ENCODE measurements around the gene DOCK3.
"Not testable (repeated sequence)": the region's sequence is repeated elsewhere in the genome, so short reads cannot be mapped to it uniquely, and the experiment has no call there.

DOCK3 gene

GRCh38 chr3:50890688-50891344, 216.1 kb downstream of the DOCK3 start:
- no peak for DNase-seq (ENCODE audit: low spot score)

GRCh38 chr3:50901097-50901496, 226.4 kb downstream of the DOCK3 start:
- DNase-seq (ENCODE audit: low spot score), result not testable (repeated sequence)

GRCh38 chr3:50912746-50913145, 238.0 kb downstream of the DOCK3 start:
- no peak for DNase-seq (ENCODE audit: low spot score)

DNA sequence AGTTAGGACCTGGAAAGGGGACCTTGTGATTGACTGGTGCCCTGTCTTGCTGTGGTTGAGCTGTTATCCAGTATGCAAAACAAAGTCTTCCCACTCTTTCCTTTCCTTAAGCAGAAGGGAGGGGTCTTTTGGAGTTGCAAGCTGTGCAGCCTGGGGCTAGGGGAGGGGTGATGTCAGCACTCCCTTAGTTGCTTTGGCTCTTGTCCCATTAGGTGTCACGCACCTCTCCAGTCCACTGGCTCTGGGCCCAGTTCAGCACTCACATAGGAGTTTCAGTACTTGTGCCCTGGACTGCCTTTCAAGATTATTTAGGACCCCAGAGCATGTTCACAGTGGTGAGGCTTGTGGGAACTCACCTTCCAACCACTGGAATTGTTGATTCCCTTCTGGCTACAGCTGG, 238.5 kb downstream of the DOCK3 start:
- no peak for DNase-seq (ENCODE audit: low spot score)

DNA sequence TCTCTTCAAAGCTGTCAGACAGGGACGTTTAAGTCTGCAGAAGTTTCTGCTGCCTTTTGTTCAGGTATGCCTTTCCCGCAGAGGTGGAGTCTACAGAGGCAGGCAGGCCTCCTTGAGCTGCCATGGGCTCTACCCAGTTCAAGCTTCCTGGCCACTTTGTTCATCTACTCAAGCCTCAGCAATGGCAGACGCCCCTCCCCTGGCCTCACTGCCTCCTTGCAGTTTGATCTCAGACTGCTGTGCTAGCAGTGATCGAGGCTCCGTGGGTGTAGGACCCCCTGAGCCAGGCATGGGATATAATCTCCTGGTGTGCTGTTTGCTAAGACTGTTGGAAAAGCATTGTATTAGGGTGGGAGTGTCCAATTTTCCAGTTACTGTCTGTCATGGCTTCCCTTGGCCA, 247.3 kb downstream of the DOCK3 start:
- not testable (repeated sequence) for DNase-seq (ENCODE audit: low spot score)

GRCh38 chr3:50923955-50924354, 249.2 kb downstream of the DOCK3 start:
- no peak for DNase-seq (ENCODE audit: low spot score)

DNA sequence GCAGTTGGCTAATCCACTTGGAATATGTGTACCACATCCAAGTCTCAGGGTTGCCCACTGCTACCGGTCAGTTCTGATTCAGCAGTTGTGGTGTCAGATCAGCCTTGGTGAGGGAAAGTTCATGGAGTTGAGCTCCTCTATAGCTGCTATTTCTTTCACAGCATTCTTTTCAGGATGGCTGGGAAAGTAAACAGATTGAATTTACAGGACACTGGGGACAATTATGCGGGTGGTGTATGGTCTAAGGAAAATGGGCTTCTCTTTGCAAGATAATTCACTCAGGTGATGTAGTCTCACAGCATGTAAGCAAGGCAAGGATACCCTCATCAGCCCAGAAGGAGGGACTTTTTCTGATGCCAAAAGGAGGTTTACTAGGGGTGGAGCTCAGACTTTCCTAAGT, 249.9 kb downstream of the DOCK3 start:
- no peak for DNase-seq (ENCODE audit: low spot score)

DNA sequence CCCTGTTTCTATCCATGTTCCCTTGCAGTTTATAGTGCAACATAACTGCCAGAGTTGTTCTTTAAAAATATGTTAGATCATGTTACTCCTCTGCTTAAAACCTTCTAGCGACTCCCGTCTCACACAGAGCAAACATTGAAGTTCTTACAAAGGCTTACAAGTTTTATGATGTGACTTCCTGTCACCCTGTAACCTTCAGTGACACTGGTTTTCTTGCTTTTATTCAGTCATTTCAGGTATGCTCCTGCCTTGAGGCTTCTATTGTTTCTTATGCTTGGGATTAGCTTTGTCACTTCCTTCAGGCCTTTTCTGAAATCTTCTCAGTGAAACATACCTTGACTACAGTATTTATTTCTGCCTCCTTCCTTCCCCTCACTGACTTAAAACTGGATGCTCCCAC, 252.1 kb downstream of the DOCK3 start:
- DNase-seq (ENCODE audit: low spot score), result no peak

GRCh38 chr3:50930371-50931208, 255.9 kb downstream of the DOCK3 start:
- DNase-seq (ENCODE audit: low spot score), result no peak

- not testable (repeated sequence) for DNase-seq (ENCODE audit: low spot score)
Measured at GRCh38 chr3:50932918-50933317, 258.2 kb downstream of the DOCK3 start.

GRCh38 chr3:50936389-50936788, 261.7 kb downstream of the DOCK3 start:
- no peak for DNase-seq (ENCODE audit: low spot score)

DNA sequence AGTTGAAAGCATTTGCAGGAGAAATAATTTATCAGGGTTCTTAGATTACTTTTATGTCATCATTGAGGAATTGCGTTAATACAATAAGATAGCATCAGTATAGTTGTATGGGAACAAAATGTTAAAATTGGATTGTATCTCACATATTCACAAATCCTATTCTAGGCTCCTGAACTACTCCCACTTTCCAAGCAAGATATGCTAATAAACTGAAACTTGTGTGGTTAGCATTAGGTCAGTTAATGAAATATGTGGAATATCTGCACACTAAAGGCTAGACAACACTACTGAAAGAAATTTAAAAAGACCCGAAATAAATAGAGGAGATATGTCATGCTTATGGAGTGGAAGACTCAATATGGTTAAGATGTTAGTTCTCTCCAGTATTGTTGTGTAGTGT, 272.7 kb downstream of the DOCK3 start:
- DNase-seq (ENCODE audit: low spot score), result no peak

- DNase-seq (ENCODE audit: low spot score), result no peak
Measured at GRCh38 chr3:50950591-50950990, 275.9 kb downstream of the DOCK3 start.

DNA sequence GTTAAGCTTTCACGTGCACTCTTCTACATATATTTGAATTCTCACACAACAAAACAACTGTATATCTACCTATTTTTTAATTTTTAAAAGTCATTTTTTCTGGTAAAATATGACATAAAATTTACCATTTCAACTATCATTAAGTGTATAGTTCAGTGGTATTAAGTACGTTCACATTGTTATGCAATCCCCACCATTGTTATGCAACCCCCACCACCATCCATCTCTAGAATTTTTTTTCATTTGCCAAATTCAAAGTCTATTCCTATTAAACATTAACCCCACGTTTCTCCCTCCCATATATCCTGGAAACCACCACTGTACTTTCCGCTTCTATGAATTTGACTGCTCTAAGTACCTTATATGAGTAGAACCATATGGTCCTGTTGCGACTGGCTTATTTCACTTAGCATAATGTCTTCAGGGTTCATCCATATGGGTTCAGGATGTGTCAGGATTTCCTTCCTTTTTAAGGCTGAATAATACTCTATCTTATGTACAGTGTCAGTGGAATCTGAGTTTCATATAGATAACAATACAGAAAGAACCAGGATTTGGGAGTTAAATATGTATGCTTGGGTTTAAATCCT, 279.2 kb downstream of the DOCK3 start:
- no peak for DNase-seq (ENCODE audit: low spot score)

GRCh38 chr3:50961386-50961785, 286.7 kb downstream of the DOCK3 start:
- DNase-seq (ENCODE audit: low spot score), result no peak

GRCh38 chr3:50971487-50971924, 296.8 kb downstream of the DOCK3 start:
- DNase-seq (ENCODE audit: low spot score), result peak; percentile 75

- DNase-seq (ENCODE audit: low spot score), result no peak
Measured at GRCh38 chr3:50972029-50972428, 297.3 kb downstream of the DOCK3 start.

- not testable (repeated sequence) for DNase-seq (ENCODE audit: low spot score)
Measured at GRCh38 chr3:50978586-50978985, 303.9 kb downstream of the DOCK3 start.

- DNase-seq (ENCODE audit: low spot score), result no peak
Measured at GRCh38 chr3:50978991-50979667, 304.4 kb downstream of the DOCK3 start.

DNA sequence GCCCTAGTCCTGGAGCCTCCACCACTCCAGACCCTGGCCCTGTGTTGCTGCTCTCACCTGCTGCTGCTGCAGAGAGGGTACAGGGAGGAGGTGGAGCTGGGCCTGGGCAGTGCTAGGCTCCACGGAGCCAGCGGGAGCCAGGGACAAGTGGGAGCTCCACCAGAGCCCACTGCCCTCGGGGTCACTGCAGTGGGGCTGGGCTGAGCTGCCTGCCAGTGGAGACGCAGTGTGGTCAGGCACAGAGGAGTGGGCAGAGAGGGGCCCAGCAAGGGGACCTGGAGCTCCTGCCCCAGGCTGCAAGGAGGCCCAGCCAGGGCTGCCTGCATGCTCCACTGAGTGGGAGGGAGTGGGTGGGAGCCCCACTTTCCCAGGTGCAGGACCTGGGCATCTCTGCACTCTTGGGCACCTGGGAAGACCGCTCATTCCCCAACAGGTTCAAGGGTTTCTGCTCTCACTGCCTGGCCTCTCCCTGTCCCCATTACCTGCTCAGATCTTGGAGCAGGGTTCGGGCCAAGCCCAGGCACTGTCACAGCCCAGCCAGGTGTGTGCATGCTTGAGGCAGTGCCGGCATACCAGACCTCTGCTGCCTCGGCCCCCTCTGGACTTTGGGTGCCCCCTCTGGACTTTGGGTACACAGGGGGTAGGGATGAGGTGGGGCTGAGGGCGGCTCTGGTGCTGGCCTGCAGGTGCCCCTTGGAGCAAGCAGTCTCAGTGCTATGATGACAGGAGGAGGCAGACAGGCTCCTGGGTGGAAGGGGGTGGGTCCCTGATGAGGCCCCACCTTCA, 308.0 kb downstream of the DOCK3 start:
- DNase-seq (ENCODE audit: low spot score), result no peak

- DNase-seq (ENCODE audit: low spot score), result no peak
Measured at GRCh38 chr3:50983887-50984286, 309.2 kb downstream of the DOCK3 start.

- DNase-seq (ENCODE audit: low spot score), result no peak
Measured at GRCh38 chr3:50985893-50986292, 311.2 kb downstream of the DOCK3 start.

Measured in LoVo (cell line).